ENCODE measurements around the gene UBXN1.

DNA sequence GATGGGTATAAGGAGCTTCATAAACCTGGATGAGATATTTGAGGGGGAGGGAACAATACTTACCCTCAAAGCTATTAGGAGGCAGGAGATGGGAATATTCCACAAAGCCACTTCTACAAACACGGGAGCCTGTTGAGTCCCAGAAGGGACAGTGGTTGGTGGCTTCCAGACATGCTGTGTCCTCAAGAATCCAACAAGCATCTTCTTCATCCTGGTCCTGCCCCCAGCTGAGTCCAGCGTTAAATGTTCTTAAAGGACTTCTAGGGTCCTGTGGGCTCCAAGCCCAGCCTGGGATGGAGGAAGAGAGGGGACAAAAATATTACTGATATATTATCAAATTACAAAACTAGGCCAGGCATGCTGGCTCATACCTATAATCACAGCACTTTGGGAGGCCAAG is 11.4 kb downstream of the UBXN1 start:
- TF ChIP-seq POLR2A (IDR thresholded peaks at IDR 0.05): no peak
- TF ChIP-seq, protein P1, sequence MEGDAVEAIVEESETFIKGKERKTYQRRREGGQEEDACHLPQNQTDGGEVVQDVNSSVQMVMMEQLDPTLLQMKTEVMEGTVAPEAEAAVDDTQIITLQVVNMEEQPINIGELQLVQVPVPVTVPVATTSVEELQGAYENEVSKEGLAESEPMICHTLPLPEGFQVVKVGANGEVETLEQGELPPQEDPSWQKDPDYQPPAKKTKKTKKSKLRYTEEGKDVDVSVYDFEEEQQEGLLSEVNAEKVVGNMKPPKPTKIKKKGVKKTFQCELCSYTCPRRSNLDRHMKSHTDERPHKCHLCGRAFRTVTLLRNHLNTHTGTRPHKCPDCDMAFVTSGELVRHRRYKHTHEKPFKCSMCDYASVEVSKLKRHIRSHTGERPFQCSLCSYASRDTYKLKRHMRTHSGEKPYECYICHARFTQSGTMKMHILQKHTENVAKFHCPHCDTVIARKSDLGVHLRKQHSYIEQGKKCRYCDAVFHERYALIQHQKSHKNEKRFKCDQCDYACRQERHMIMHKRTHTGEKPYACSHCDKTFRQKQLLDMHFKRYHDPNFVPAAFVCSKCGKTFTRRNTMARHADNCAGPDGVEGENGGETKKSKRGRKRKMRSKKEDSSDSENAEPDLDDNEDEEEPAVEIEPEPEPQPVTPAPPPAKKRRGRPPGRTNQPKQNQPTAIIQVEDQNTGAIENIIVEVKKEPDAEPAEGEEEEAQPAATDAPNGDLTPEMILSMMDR (IDR thresholded peaks at IDR 0.05): no peak
